Fibroblast of mammary gland (primary cell): ENCODE measurements around the gene WWTR1.

Experiments
- DNase-seq: peaks from one replicate; pipeline ENCODE4 v3.0.0-alpha.2; 2010; ENCODE audit warnings: low read depth
- H3K4me3 ChIP-seq: 2 replicates; pipeline ENCODE4 v1.5.1; 2011; ENCODE audit warnings: low read depth, mild to moderate bottlenecking, low read length, moderate library complexity; ENCODE audit not compliant: control insufficient read depth
- TF ChIP-seq, protein P1 (sequence below): conservative IDR thresholded peaks from 2 replicates; pipeline ENCODE4 v1.5.1; 2011; ENCODE audit warnings: low read depth, low read length, inconsistent platforms; ENCODE audit not compliant: control insufficient read depth, insufficient read depth

The WWTR1 gene

DNA sequence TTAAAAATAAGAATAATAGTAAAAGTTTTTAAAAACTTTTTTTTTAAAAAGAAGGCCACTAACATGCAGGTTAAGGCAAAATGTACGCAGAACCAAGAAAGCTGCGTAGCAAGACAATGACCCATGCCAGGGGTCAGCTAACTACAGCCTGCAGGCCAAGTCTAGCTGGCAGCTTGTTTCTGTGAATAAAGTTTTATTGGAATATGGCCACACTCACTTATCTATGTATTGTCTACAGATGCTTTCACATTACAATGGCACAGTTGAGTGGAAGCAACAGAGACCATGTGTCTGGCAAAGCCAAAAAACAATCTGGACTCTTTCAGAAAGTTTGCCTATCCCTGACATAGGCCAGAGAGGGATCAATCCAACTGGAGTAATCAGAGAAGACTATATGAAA, 46.7 kb downstream of the WWTR1 start:
- no peak for DNase-seq
- TF ChIP-seq, protein P1, sequence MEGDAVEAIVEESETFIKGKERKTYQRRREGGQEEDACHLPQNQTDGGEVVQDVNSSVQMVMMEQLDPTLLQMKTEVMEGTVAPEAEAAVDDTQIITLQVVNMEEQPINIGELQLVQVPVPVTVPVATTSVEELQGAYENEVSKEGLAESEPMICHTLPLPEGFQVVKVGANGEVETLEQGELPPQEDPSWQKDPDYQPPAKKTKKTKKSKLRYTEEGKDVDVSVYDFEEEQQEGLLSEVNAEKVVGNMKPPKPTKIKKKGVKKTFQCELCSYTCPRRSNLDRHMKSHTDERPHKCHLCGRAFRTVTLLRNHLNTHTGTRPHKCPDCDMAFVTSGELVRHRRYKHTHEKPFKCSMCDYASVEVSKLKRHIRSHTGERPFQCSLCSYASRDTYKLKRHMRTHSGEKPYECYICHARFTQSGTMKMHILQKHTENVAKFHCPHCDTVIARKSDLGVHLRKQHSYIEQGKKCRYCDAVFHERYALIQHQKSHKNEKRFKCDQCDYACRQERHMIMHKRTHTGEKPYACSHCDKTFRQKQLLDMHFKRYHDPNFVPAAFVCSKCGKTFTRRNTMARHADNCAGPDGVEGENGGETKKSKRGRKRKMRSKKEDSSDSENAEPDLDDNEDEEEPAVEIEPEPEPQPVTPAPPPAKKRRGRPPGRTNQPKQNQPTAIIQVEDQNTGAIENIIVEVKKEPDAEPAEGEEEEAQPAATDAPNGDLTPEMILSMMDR, result no peak

DNA sequence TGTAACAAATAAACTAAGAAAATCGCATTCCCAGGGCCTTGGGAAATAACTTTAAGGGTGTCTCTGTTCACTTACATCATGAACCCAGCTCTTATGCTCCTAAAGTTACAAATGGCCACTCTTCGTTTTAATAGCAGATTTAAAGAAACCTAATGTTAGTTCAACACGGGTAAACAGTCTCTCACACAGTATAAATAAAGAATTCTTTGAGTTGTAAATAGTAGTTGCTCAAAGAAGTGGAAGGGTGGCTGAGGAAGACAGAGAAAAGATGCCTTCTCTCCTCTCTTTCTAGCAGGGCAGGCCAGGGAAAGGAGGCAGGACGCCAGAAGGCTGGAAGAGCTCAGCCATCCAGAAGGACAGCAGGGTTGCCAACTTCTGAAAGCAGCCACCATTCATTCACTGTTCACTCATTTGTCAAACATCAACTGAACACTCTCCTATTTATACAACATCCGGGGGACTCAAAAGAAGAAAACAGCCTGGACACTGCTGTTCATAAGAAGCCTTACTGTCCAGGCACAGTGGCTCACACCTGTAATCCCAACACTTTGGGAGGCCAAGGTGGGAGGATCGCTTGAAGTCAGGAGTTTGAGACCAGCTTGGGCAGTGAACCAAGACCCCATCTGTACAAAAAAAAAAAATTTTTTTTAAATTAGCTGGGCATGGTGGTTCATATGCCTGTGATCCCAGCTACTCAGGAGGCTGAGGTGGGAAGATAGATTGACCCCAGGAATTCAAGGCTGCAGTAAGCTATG, 47.3 kb downstream of the WWTR1 start:
- no peak overlapping the region for H3K4me3 ChIP-seq
- TF ChIP-seq, protein P1, result no peak
- no peak for DNase-seq

More for the DNA sequence above, 46.7 kb downstream of the WWTR1 start:
- no peak overlapping the region for H3K4me3 ChIP-seq

DNA sequence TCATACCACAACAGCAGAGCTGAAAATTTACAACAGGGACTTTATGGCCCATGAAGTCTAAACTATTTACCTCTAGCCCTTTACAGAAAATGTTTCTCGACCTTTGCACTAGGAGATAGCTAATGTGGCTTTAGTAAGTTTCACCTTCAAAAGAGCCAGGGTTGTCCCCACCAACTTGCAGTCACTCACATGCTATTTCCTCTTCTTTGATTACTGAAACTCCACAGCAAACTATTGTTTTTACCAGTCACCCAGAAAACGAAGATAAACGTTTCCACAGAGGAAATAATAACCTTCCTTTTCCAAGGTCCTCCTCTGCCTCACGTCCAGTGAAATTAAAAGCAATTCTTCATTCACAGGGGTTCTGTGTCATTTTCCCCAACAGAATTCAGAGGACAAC, 48.2 kb downstream of the WWTR1 start:
- H3K4me3 ChIP-seq, result no peak overlapping the region
- TF ChIP-seq, protein P1, result no peak
- DNase-seq, result no peak

DNA sequence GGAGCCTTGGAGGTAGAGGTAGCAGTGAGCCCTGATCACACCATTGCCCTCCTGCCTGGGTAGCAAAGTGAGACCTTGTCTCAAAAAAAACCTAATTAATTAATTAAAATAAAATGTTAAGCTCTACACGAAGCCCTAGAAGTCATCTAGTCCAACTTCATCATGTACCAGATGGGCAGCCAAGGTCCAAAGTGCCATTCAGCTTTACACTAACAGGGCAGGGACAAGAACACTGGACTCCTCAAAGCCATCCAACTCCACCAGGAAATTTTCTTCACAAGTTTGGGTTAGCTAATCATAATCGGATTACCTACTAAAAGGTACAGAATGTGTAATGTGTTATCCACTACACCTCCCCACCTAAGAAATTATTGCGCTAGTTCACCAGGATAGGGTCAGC, 48.8 kb downstream of the WWTR1 start:
- TF ChIP-seq, protein P1, result no peak
- H3K4me3 ChIP-seq, result no peak overlapping the region
- no peak for DNase-seq

DNA sequence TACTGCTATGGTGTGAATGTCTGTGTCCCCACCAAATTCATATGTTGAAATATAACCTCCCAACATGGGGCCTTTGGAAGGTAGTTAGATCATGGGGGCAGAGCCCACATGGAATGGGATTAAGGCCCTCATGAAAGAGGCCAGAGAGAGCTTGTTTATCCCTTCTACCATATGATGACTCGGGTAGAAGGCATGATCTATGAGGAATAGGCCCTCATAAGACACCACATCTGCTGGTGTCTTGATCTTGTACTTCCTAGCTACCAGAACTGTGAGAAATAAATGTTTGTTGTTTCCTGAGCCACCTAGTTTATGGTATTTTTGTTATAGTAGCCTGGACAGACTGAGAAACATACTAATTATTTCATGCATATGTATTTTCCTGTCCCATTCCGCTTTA, 51.9 kb downstream of the WWTR1 start:
- H3K4me3 ChIP-seq, result no peak overlapping the region
- DNase-seq, result peak; percentile 86
- TF ChIP-seq, protein P1, result no peak

- no peak overlapping the region for H3K4me3 ChIP-seq
- DNase-seq, result peak; percentile 49
Observed at GRCh38 chr3:149604125-149604875, 53.5 kb downstream of the WWTR1 start.

More at GRCh38 chr3:149604125-149604875, 53.5 kb downstream of the WWTR1 start:
- TF ChIP-seq, protein P1, result no peak
